Activated CD4-positive, alpha-beta memory T cell treated with anti-CD3 and anti-CD28 coated beads for 36 hours (primary cell): Measurements from ENCODE around the gene KREMEN2. TPM values are rescaled to one million over a fixed set of nuclear protein-coding genes. Genes with fewer than 3 reads are reported as not detected.

Source experiments
- CTCF ChIA-PET: fragments of 350-600 bp; sonication (Branson Sonifier 250); formaldehyde crosslinking; loops from one replicate; lab custom pipeline; 2021; ENCODE audit warnings: antibody characterized with exemption, inconsistent platforms; lab: Charles Lee
- POLR2A ChIA-PET: fragments of 350-600 bp; sonication (Branson Sonifier 250); formaldehyde crosslinking; loops from one replicate; lab custom pipeline; 2021; ENCODE audit warnings: antibody characterized with exemption; lab: Charles Lee
- DNase-seq: peaks from one replicate; pipeline ENCODE4 v3.0.0-alpha.2; 2020
- H3K27ac Mint-ChIP-seq: one replicate; pipeline ENCODE4 v1.8.0; 2021; ENCODE audit warnings: mixed read lengths
- H3K27me3 Mint-ChIP-seq: one replicate; pipeline ENCODE4 v1.8.0; 2021; ENCODE audit warnings: mixed read lengths
- H3K36me3 Mint-ChIP-seq: one replicate; pipeline ENCODE4 v1.8.0; 2021; ENCODE audit warnings: mixed read lengths
- H3K4me1 Mint-ChIP-seq: one replicate; pipeline ENCODE4 v1.8.0; 2021; ENCODE audit warnings: low read depth, mixed read lengths
- H3K4me3 Mint-ChIP-seq: one replicate; pipeline ENCODE4 v1.8.0; 2021; ENCODE audit warnings: mild to moderate bottlenecking, mixed read lengths
- H3K9me3 Mint-ChIP-seq: one replicate; pipeline ENCODE4 v1.8.0; 2021; ENCODE audit warnings: mixed read lengths
- intact Hi-C: fragments of 100-400 bp; cut with micrococcal nuclease; formaldehyde crosslinking; loops from one replicate; pipeline ENCODE4 v1.15.1; 2023
- total RNA-seq, 2 experiments: library from RNA; stranded (reverse); gene quantifications; one replicate each; pipeline ENCODE4 v1.2.3, GENCODE V29; 2021

KREMEN2 gene
- total RNA-seq, 2 experiments from 2014 or later = not detected

DNA sequence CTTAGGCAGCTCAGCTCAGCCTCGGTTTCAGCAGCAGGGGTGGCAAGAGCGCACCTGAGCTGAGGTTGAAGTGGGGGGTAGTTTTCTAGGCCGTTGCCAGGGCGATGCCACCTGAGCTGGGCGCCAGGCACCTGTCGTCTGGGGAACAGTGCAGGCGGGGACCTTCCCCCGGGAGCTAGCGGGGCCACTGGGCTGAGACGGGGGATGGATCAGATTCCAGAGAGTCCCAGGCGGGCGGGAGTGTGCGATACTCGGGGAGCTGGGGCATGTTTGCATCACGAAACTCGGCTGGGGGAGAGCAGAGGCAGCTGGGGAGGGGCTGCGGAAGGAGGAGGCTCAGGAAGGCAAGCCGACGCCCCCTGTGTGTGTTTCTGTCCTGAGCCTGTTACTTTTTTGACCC lies 48.2 kb downstream of the KREMEN2 start:
- H3K9me3 Mint-ChIP-seq = no peaks in the 10 kb centered on the region
- intact Hi-C loops = no loop called here
- H3K27me3 Mint-ChIP-seq = peaks cover 8% of the 10 kb centered on the region
- POLR2A ChIA-PET = no interaction called here
- CTCF ChIA-PET = interaction anchor here (0.5 to 14.6 kb wide), 2 partner anchors 8 to 14 kb away, joined by 3 to 412 read pairs; partner anchors contain the start of genes CLDN6, HCFC1R1, THOC6 and TNFRSF12A
- H3K27ac Mint-ChIP-seq = no peak overlapping the region
- H3K4me1 Mint-ChIP-seq = peaks cover 17% of the 10 kb centered on the region
- DNase-seq = no peak
- H3K4me3 Mint-ChIP-seq = no peak overlapping the region
- no peaks in the 10 kb centered on the region for H3K36me3 Mint-ChIP-seq

DNA sequence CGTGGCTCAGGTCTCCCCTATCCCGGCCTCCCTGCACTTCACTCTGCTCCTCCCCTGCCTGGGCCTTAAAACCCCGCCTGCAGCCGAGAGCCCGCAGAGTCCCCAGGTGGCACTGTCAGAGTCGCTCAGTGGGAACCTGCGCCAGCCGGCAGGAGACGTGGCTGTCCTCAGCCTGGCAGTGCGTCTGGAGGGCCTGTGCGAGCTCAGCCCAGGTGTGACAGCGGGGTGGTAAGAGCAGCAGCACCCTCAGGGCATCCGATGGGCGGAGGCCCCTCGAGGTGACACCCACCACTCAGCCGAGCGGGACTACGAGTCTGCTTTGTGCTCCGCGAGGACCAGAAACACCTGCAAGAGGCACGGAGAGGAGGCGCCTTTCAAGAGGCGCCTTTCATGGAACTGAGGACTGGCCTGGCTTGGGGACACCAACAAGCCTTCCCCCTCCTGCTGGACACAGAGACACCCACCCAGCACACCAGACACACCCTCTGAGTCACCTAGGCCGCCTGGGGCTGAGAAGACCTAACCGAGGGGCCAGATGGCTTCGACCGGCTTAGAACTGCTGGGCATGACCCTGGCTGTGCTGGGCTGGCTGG lies 48.8 kb downstream of the KREMEN2 start, which contains the start of gene CLDN9:
Gene CLDN9 (plus strand): TSS at position 96 of the 593 bp plus-strand sequence. CDS start 440 bp downstream, at position 536.
- Mint-ChIP-seq H3K4me1 (peaks cover 10% of the 10 kb centered on the region), H3K9me3 (no peaks in the 10 kb centered on the region), H3K27me3 (peaks cover 8% of the 10 kb centered on the region), H3K27ac (no peak within 1 kb of the TSS), H3K36me3 (no peaks in the 10 kb centered on the region), H3K4me3 (no peak within 1 kb of the TSS)
- ChIA-PET CTCF (interaction anchor here (0.5 to 14.6 kb wide), 2 partner anchors 9 to 13 kb away, joined by 3 to 412 read pairs; partner anchors contain the start of genes CLDN6, HCFC1R1, THOC6 and TNFRSF12A), POLR2A (no interaction called here)
- intact Hi-C loops = no loop called here
- DNase-seq = no peak

DNA sequence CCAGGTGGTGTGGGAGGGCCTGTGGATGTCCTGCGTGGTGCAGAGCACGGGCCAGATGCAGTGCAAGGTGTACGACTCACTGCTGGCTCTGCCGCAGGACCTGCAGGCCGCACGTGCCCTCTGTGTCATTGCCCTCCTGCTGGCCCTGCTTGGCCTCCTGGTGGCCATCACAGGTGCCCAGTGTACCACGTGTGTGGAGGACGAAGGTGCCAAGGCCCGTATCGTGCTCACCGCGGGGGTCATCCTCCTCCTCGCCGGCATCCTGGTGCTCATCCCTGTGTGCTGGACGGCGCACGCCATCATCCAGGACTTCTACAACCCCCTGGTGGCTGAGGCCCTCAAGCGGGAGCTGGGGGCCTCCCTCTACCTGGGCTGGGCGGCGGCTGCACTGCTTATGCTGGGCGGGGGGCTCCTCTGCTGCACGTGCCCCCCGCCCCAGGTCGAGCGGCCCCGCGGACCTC lies 49.4 kb downstream of the KREMEN2 start:
- no peaks in the 10 kb centered on the region for H3K9me3 Mint-ChIP-seq
- POLR2A ChIA-PET = no interaction called here
- no peak overlapping the region for H3K27ac Mint-ChIP-seq
- no peak overlapping the region for H3K4me3 Mint-ChIP-seq
- DNase-seq = no peak
- intact Hi-C loops = no loop called here
- no peaks in the 10 kb centered on the region for H3K36me3 Mint-ChIP-seq
- CTCF ChIA-PET = interaction anchor here (1.0 to 14.6 kb wide), 2 partner anchors 13 to 14 kb away, joined by 3 to 412 read pairs; partner anchors contain the start of genes CLDN6, HCFC1R1, THOC6 and TNFRSF12A
- H3K4me1 Mint-ChIP-seq = peaks cover 10% of the 10 kb centered on the region
- peaks cover 8% of the 10 kb centered on the region for H3K27me3 Mint-ChIP-seq

DNA sequence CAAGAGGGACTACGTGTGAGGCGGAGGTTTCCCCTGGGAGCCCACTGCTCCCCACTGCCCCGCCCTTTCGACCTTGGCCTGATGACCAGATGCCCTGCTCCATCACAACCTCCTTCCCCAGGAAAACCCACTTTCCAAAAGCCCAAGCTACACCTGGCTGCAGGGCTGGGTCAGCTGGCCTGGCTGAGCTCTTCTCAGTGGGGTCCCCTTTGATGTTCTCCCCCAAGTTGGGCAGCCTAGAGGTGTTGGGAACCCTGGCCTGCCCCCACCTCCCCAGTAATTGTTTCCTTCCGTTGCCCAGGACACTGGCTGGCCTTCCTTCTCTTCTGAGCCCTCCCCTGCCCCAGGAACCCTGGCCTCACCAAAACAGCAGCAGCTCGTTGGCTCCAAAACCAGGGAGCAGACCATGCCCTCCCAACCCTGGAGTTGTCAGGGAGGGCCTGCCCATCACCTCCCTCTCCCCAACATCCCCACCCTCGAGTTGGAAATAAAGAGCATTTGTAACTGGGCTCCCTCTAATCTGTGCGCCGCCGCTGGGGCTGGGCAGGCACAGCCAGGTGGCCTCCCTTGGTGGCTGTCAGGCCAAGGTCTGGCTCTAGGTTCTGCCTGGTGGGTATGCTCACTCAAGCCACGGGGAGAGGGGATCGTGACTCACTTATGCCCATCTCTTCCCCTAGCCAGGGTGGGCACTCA lies 50.1 kb downstream of the KREMEN2 start:
- intact Hi-C loops = no loop called here
- CTCF ChIA-PET = interaction anchor here (1.0 kb wide), 1 partner anchor 14 kb away, joined by 3 read pairs; no protein-coding TSS in a partner anchor
- Mint-ChIP-seq H3K9me3 (no peaks in the 10 kb centered on the region), H3K4me1 (peaks cover 7% of the 10 kb centered on the region), H3K27ac (peak overlapping the region; percentile 5), H3K4me3 (no peak overlapping the region), H3K27me3 (peaks cover 8% of the 10 kb centered on the region), H3K36me3 (no peaks in the 10 kb centered on the region)
- no peak for DNase-seq
- POLR2A ChIA-PET = no interaction called here

DNA sequence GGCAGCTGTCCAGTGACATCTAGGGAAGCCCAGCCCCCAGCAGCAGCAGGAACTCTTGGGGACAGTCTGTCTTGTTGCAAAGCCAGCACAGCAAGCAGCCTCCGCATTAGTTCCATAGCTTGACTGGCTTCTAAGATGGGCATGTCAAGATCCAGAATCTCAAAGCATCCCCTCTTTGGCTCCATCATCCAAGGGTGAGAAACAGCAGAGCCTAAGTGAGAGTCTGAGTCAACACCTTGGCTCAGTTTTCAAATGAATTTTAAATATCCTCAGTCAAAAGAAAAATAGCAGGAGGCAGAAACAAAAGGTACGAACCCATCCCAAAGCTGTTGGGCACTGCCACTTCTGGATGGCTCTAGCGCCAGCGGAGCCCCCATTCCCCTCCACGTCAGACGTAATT lies 50.9 kb downstream of the KREMEN2 start:
- POLR2A ChIA-PET = no interaction called here
- H3K4me1 Mint-ChIP-seq = peaks cover 14% of the 10 kb centered on the region
- no peak for DNase-seq
- H3K27me3 Mint-ChIP-seq = peaks cover 8% of the 10 kb centered on the region
- H3K27ac Mint-ChIP-seq = no peak overlapping the region
- CTCF ChIA-PET = no interaction called here
- H3K4me3 Mint-ChIP-seq = no peak overlapping the region
- intact Hi-C loops = no loop called here
- no peaks in the 10 kb centered on the region for H3K9me3 Mint-ChIP-seq
- no peaks in the 10 kb centered on the region for H3K36me3 Mint-ChIP-seq

DNA sequence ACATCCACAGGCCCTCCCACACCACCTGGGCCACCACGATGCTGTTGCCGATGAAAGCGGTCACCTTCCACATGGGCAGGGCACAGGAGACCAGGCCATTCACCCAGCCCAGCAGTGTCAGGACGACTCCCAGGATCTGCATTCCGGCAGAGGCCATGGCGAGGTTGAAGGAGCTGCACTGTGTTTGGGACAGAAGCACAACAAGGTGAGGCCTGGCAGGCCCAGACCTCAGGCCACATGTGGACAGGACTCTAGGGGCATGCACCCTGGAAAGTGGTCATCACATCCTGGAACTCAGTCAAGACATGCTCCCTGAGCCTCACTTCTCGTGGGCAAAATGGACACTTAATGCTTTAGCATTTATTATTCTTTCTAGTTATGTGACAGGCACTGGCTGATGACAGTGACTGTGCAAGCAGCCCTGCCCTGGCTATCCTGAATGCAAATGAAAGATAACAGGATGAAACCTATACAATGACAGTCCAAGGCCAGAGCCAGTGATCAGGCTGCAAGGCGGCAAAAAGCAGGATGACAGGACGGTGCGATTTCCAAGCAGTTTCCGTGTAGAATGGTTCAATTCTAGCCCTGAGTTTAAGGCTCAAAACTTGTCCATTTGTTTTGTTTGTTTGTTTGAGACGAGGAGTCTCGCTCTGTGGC lies 51.9 kb downstream of the KREMEN2 start:
- Mint-ChIP-seq H3K27ac (no peak overlapping the region), H3K36me3 (no peaks in the 10 kb centered on the region), H3K27me3 (peaks cover 8% of the 10 kb centered on the region), H3K9me3 (no peaks in the 10 kb centered on the region), H3K4me1 (peaks cover 19% of the 10 kb centered on the region), H3K4me3 (no peak overlapping the region)
- CTCF ChIA-PET = no interaction called here
- DNase-seq = no peak
- POLR2A ChIA-PET = no interaction called here
- intact Hi-C loops = no loop called here

DNA sequence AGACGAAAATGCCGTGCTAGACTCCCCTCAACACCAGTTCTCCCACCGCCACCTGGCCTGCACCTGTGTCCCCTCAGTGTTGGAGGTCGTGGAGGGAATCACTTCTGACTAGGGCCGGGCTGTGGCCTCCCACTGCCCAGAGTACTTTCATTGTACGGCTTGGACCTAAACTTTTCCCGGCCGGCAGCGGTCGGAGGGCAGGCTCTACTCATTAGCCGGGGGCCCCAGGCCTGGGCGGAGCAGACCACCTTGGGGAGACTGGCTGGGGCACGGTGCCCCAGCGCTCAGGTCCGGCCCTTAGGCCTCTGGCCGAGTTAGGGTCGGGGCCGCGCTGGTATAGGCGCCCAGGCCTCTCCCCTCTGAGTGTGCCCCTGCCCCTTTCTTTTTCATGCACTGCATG lies 53.3 kb downstream of the KREMEN2 start:
- Mint-ChIP-seq H3K4me3 (no peak overlapping the region), H3K27ac (no peak overlapping the region), H3K4me1 (peaks cover 31% of the 10 kb centered on the region), H3K27me3 (peaks cover 5% of the 10 kb centered on the region), H3K9me3 (no peaks in the 10 kb centered on the region), H3K36me3 (no peaks in the 10 kb centered on the region)
- no peak for DNase-seq
- ChIA-PET CTCF (no interaction called here), POLR2A (no interaction called here)
- intact Hi-C loops = no loop called here

Other genes with a start within 250 kb of the KREMEN2 start
- 1 to 10 TPM; 1.6 to 2.4 TPM for gene PRSS27, start 244.1 kb upstream of the KREMEN2 start, total RNA-seq
- 100 to 1,000 TPM; 483 to 526 TPM for gene SRRM2, start 211.6 kb upstream of the KREMEN2 start, total RNA-seq
- 100 to 1,000 TPM; 165 to 175 TPM for gene ELOB, start 187.0 kb upstream of the KREMEN2 start, total RNA-seq
- gene PRSS33, start 176.7 kb upstream of the KREMEN2 start, total RNA-seq = not detected
- not detected for gene PRSS41, start 165.8 kb upstream of the KREMEN2 start, total RNA-seq
- gene PRSS21, start 147.0 kb upstream of the KREMEN2 start, total RNA-seq = 1 to 10 TPM; 4.7 to 6.2 TPM
- 1 to 10 TPM; 2.6 to 3.0 TPM for gene ZG16B, start 134.0 kb upstream of the KREMEN2 start, total RNA-seq
- gene PRSS22, start 106.1 kb upstream of the KREMEN2 start, total RNA-seq = under 1 TPM; 0.24 to 0.38 TPM
- 10 to 100 TPM; 19.1 to 19.4 TPM for gene FLYWCH2, start 81.1 kb upstream of the KREMEN2 start, total RNA-seq
- 10 to 100 TPM; 49.2 to 52.2 TPM for gene FLYWCH1, start 52.3 kb upstream of the KREMEN2 start, total RNA-seq
- gene PAQR4, start 5.1 kb downstream of the KREMEN2 start, total RNA-seq = 10 to 100 TPM; 37.0 to 37.9 TPM
- 100 to 1,000 TPM; 123 to 134 TPM for gene PKMYT1, start 16.2 kb downstream of the KREMEN2 start, total RNA-seq
- gene CLDN9, start 48.6 kb downstream of the KREMEN2 start, total RNA-seq = not detected
- not detected for gene CLDN6, start 53.9 kb downstream of the KREMEN2 start, total RNA-seq
- gene TNFRSF12A, start 56.1 kb downstream of the KREMEN2 start, total RNA-seq = 1 to 10 TPM; 6.5 to 8.6 TPM
- 10 to 100 TPM; 31.8 to 32.8 TPM for gene HCFC1R1, start 59.7 kb downstream of the KREMEN2 start, total RNA-seq
- gene THOC6, start 59.8 kb downstream of the KREMEN2 start, total RNA-seq = 10 to 100 TPM; 41.2 to 42.7 TPM
- under 1 TPM; 0.40 to 0.46 TPM for gene BICDL2, start 72.7 kb downstream of the KREMEN2 start, total RNA-seq
- gene MMP25, start 82.3 kb downstream of the KREMEN2 start, total RNA-seq = 1 to 10 TPM; 2.2 TPM
- 1,000 to 10,000 TPM; 2,504 to 2,532 TPM for gene IL32, start 101.4 kb downstream of the KREMEN2 start, total RNA-seq
- gene ZSCAN10, start 135.0 kb downstream of the KREMEN2 start, total RNA-seq = under 1 TPM in 1 of 2 experiments, not detected in 1; 0.19 TPM
- gene ZNF205, start 148.3 kb downstream of the KREMEN2 start, total RNA-seq = under 1 TPM in 1 of 2 experiments, not detected in 1; 0.21 TPM
- gene ZNF213, start 170.8 kb downstream of the KREMEN2 start, total RNA-seq = 1 to 10 TPM; 9.0 TPM
- not detected for gene OR1F1, start 223.9 kb downstream of the KREMEN2 start, total RNA-seq